GM23338 (cell line): ENCODE data around the gene NTN3. TPM values are rescaled to one million over a fixed set of nuclear protein-coding genes. Genes with fewer than 3 reads are reported as not detected.

Source experiments
- ATAC-seq: fragments of 200-7000 bp; cut with Tn5 transposase; 3 replicates; pipeline ENCODE4 v1.9.1; 2020
- DNase-seq: peaks from one replicate; pipeline ENCODE4 v3.0.0-alpha.2; 2015; ENCODE audit warnings: low spot score
- H2AFZ ChIP-seq: fragments of 200-600 bp; sonication (generic); 2 replicates; pipeline ENCODE4 v1.8.0; 2016; ENCODE audit warnings: antibody characterized with exemption, mild to moderate bottlenecking, moderate library complexity
- H3F3A ChIP-seq: fragments of 200-600 bp; sonication (generic); replicated peaks from 2 replicates; pipeline ENCODE4 v1.8.0; 2017; ENCODE audit warnings: antibody characterized with exemption, mixed run types, low read depth
- H3K27ac ChIP-seq: fragments of 200-600 bp; sonication (generic); 2 replicates; pipeline ENCODE4 v1.6.1; 2016; ENCODE audit warnings: low read depth
- H3K27me3 ChIP-seq: fragments of 200-600 bp; sonication (generic); 2 replicates; pipeline ENCODE4 v1.8.0; 2016; ENCODE audit warnings: mild to moderate bottlenecking, mixed run types, moderate library complexity; ENCODE audit not compliant: insufficient read depth
- H3K36me3 ChIP-seq: fragments of 200-600 bp; sonication (generic); 2 replicates; pipeline ENCODE4 v1.8.0; 2016; ENCODE audit warnings: mild to moderate bottlenecking; ENCODE audit not compliant: insufficient read depth
- H3K4me1 ChIP-seq: fragments of 200-600 bp; sonication (generic); 2 replicates; pipeline ENCODE4 v1.8.0; 2016; ENCODE audit warnings: mild to moderate bottlenecking, moderate library complexity; ENCODE audit not compliant: insufficient read depth
- H3K4me2 ChIP-seq: fragments of 200-600 bp; sonication (generic); 2 replicates; pipeline ENCODE4 v1.7.1; 2017; ENCODE audit warnings: mixed run types
- H3K4me3 ChIP-seq: fragments of 200-600 bp; sonication (generic); 2 replicates; pipeline ENCODE4 v1.6.1; 2016; ENCODE audit warnings: mixed run types
- H3K79me2 ChIP-seq: fragments of 200-600 bp; sonication (generic); replicated peaks from 2 replicates; pipeline ENCODE4 v1.8.0; 2017; ENCODE audit warnings: mild to moderate bottlenecking; ENCODE audit not compliant: insufficient read depth
- H3K9me2 ChIP-seq: fragments of 200-600 bp; sonication (generic); 2 replicates; pipeline ENCODE4 v1.8.0; 2017; ENCODE audit not compliant: insufficient read depth
- H4K20me1 ChIP-seq: fragments of 200-600 bp; sonication (generic); replicated peaks from 2 replicates; pipeline ENCODE4 v1.8.0; 2017; ENCODE audit warnings: mild to moderate bottlenecking; ENCODE audit not compliant: insufficient read depth
- H3K27ac Mint-ChIP-seq: 2 replicates; pipeline ENCODE4 v1.8.0; 2020; ENCODE audit warnings: inconsistent platforms, mild to moderate bottlenecking, moderate library complexity, mixed read lengths
- H3K27me3 Mint-ChIP-seq: 3 replicates; pipeline ENCODE4 v1.8.0; 2022; ENCODE audit warnings: low read depth, mild to moderate bottlenecking, moderate library complexity, mixed read lengths, inconsistent platforms; ENCODE audit not compliant: insufficient read depth, poor library complexity
- H3K36me3 Mint-ChIP-seq: 3 replicates; pipeline ENCODE4 v1.8.0; 2021; ENCODE audit warnings: low read depth, mild to moderate bottlenecking, inconsistent platforms, moderate library complexity, mixed read lengths
- H3K4me1 Mint-ChIP-seq: 3 replicates; pipeline ENCODE4 v1.8.0; 2020; ENCODE audit warnings: mild to moderate bottlenecking, inconsistent platforms, mixed read lengths
- H3K4me3 Mint-ChIP-seq: 3 replicates; pipeline ENCODE4 v1.8.0; 2021; ENCODE audit warnings: moderate library complexity, mild to moderate bottlenecking, inconsistent platforms, mixed read lengths
- H3K9me3 Mint-ChIP-seq: 3 replicates; pipeline ENCODE4 v1.8.0; 2020; ENCODE audit warnings: moderate library complexity, mild to moderate bottlenecking, inconsistent platforms, mixed read lengths
- CREB1 ChIP-seq: fragments of 250-450 bp; sonication (Bioruptor Pico); IDR thresholded peaks from 2 replicates; pipeline ENCODE4 v1.5.0; 2020; ENCODE audit warnings: low read depth, mild to moderate bottlenecking, moderate library complexity
- CTCF ChIP-seq, 2 experiments: fragments of 200-600 bp in 1 of 2; sonication (generic) in 1 of 2; conservative IDR thresholded peaks; 2 replicates each; pipeline versions ENCODE4 v1.5.1 to v1.6.1; 2016 to 2017; ENCODE audit warnings: antibody characterized with exemption in 2 of 2, low read depth in 2 of 2, mild to moderate bottlenecking in 2 of 2, moderate library complexity in 1 of 2
- ETS1 ChIP-seq: IDR thresholded peaks from 2 replicates; pipeline ENCODE4 v1.6.1; 2016; ENCODE audit warnings: antibody characterized with exemption
- EZH2 ChIP-seq: fragments of 200-600 bp; sonication (generic); IDR thresholded peaks from one replicate; pipeline ENCODE4 v1.8.0; 2017; ENCODE audit warnings: antibody characterized with exemption, mild to moderate bottlenecking, low read depth; ENCODE audit not compliant: unreplicated experiment
- EZH2phosphoT487 ChIP-seq: fragments of 200-600 bp; sonication (generic); IDR thresholded peaks from one replicate; pipeline ENCODE4 v1.8.1; 2018; ENCODE audit warnings: antibody characterized with exemption; ENCODE audit not compliant: unreplicated experiment
- JUNB ChIP-seq: IDR thresholded peaks from one replicate; pipeline ENCODE4 v1.6.1; 2016; ENCODE audit warnings: antibody characterized with exemption; ENCODE audit not compliant: unreplicated experiment
- NANOG ChIP-seq: IDR thresholded peaks from 2 replicates; pipeline ENCODE4 v1.6.1; 2016; ENCODE audit warnings: antibody characterized with exemption, borderline replicate concordance
- POLR2AphosphoS5 ChIP-seq: IDR thresholded peaks from 2 replicates; pipeline ENCODE4 v1.6.1; 2016; ENCODE audit warnings: antibody characterized with exemption, low read depth
- REST ChIP-seq: IDR thresholded peaks from one replicate; pipeline ENCODE4 v1.6.1; 2018; ENCODE audit warnings: antibody characterized with exemption; ENCODE audit not compliant: unreplicated experiment
- STAT1 ChIP-seq: IDR thresholded peaks from one replicate; pipeline ENCODE4 v1.6.1; 2016; ENCODE audit warnings: antibody characterized with exemption; ENCODE audit not compliant: unreplicated experiment
- ZNF114 ChIP-seq: fragments of 250-450 bp; sonication (Bioruptor Pico); IDR thresholded peaks from 2 replicates; pipeline ENCODE4 v1.5.0; 2020; ENCODE audit warnings: mild to moderate bottlenecking, moderate library complexity
- ZNF331 ChIP-seq: fragments of 250-450 bp; sonication (Bioruptor Pico); IDR thresholded peaks from 2 replicates; pipeline ENCODE4 v1.5.0; 2020; ENCODE audit warnings: low read depth, mild to moderate bottlenecking, moderate library complexity
- ZNF462 ChIP-seq: fragments of 250-450 bp; sonication (Bioruptor Pico); IDR thresholded peaks from 2 replicates; pipeline ENCODE4 v1.5.0; 2020; ENCODE audit warnings: mild to moderate bottlenecking, moderate library complexity
- polyA plus RNA-seq: library from polyadenylated mRNA; unstranded; fragments of >200 nt; fragmentation: Nextera tagmentation; extraction: Ambion mirVana; gene quantifications from 2 replicates; pipeline ENCODE4 v1.2.1, GENCODE V29; 2016
- total RNA-seq: library from RNA; depleted of rRNA; stranded (reverse); fragments of >200 nt; shearing (Covaris generic); gene quantifications from 2 replicates; pipeline ENCODE4 v1.2.3, GENCODE V29; 2014

Gene NTN3
- total and polyA plus RNA-seq, 2 experiments from 2014 or later, result 0.10 to 1.7 TPM

- no peak overlapping the region for H3K4me3 Mint-ChIP-seq
- H4K20me1 ChIP-seq, result peaks cover 32% of the 10 kb centered on the region
Measured at GRCh38 chr16:2478279-2478678, 7.2 kb downstream of the NTN3 start.

More at GRCh38 chr16:2478279-2478678, 7.2 kb downstream of the NTN3 start:
- H3K4me1 Mint-ChIP-seq, result peaks cover 7% of the 10 kb centered on the region; the same call in 2 of the 3 replicates
- no peak for TF ChIP-seq CREB1 (CRISPR knock-in tag)
- TF ChIP-seq EZH2phosphoT487, result no peak
- no peak for TF ChIP-seq EZH2
- TF ChIP-seq REST, result no peak
- TF ChIP-seq JUNB, result no peak
- TF ChIP-seq CTCF (conservative IDR thresholded peaks at IDR 0.05; ENCODE audit: low read depth in 2 of 2), result no peak
- no peak for TF ChIP-seq POLR2AphosphoS5
- TF ChIP-seq ZNF331, result no peak
- no peak for TF ChIP-seq ETS1
- TF ChIP-seq STAT1, result no peak
- TF ChIP-seq NANOG, result no peak
- TF ChIP-seq ZNF462 (CRISPR knock-in tag), result no peak
- TF ChIP-seq ZNF114 (CRISPR knock-in tag), result no peak
- Histone ChIP-seq H3K27ac (no peak overlapping the region), H2AFZ (no peak overlapping the region), H3K9me2 (no peaks in the 10 kb centered on the region), H3K27me3 (peaks cover 25% of the 10 kb centered on the region), H3K4me3 (no peak overlapping the region), H3K4me1 (peaks cover 8% of the 10 kb centered on the region), H3K36me3 (no peaks in the 10 kb centered on the region), H3K79me2 (peaks cover 17% of the 10 kb centered on the region), H3K4me2 (no peak overlapping the region), H3F3A (peaks cover 9% of the 10 kb centered on the region)
- H3K27me3 Mint-ChIP-seq, result peaks cover 24% of the 10 kb centered on the region
- no peak overlapping the region for H3K27ac Mint-ChIP-seq
- H3K36me3 Mint-ChIP-seq, result no peaks in the 10 kb centered on the region; the same call in 1 of the 3 replicates
- no peak for ATAC-seq
- no peak for DNase-seq
- no peaks in the 10 kb centered on the region for H3K9me3 Mint-ChIP-seq
